CD4-positive, alpha-beta memory T cell (primary cell): ENCODE measurements around the gene NDEL1. TPM values are rescaled to one million over a fixed set of nuclear protein-coding genes. Genes with fewer than 3 reads are reported as not detected.
A peak's percentile ranks its signal among the peaks of the same experiment; 100 is the strongest.

Source experiments
- CTCF ChIA-PET: fragments of 350-600 bp; sonication (Branson Sonifier 250); formaldehyde crosslinking; loops from one replicate; lab custom pipeline; 2021; ENCODE audit warnings: inconsistent platforms; ENCODE audit not compliant: partially characterized antibody; lab: Charles Lee
- POLR2A ChIA-PET: fragments of 350-600 bp; sonication (Branson Sonifier 250); formaldehyde crosslinking; loops from one replicate; lab custom pipeline; 2021; ENCODE audit not compliant: partially characterized antibody; lab: Charles Lee
- DNase-seq, 5 donors: peaks; one replicate each; pipeline versions ENCODE4 v3.0.0 to v3.0.0-alpha.2; 2020 to 2022; ENCODE audit warnings: mixed read lengths in 1 of 5
- H3K27ac ChIP-seq: one replicate; pipeline ENCODE4 v1.7.0; 2013; ENCODE audit warnings: low read depth, low read length
- H3K27me3 ChIP-seq: 2 replicates; pipeline ENCODE4 v1.7.0; 2013; ENCODE audit warnings: mild to moderate bottlenecking, low read length, moderate library complexity; ENCODE audit not compliant: insufficient read depth
- H3K36me3 ChIP-seq: 2 replicates; pipeline ENCODE4 v1.7.0; 2013; ENCODE audit warnings: mild to moderate bottlenecking, low read length, moderate library complexity; ENCODE audit not compliant: insufficient read depth
- H3K4me1 ChIP-seq: 2 replicates; pipeline ENCODE4 v1.7.0; 2013; ENCODE audit warnings: mild to moderate bottlenecking, low read length, moderate library complexity; ENCODE audit not compliant: insufficient read depth
- H3K4me3 ChIP-seq, 2 donors: one replicate each; pipeline ENCODE4 v1.7.0; 2013; ENCODE audit warnings: low read length in 2 of 2, mild to moderate bottlenecking in 1 of 2
- H3K9me3 ChIP-seq, 2 donors: one replicate each; pipeline ENCODE4 v1.7.0; 2013; ENCODE audit warnings: low read length in 2 of 2, control low read depth in 1 of 2; ENCODE audit not compliant: control insufficient read depth in 1 of 2
- H3K27ac Mint-ChIP-seq, 7 donors: one replicate each; pipeline ENCODE4 v1.8.0; 2020 to 2021; ENCODE audit warnings: mixed read lengths in 7 of 7, mild to moderate bottlenecking in 6 of 7, inconsistent platforms in 3 of 7, moderate library complexity in 3 of 7
- H3K27me3 Mint-ChIP-seq, 2 donors: one replicate each; pipeline ENCODE4 v1.8.0; 2020 to 2021; ENCODE audit warnings: mixed read lengths in 2 of 2
- H3K36me3 Mint-ChIP-seq, 2 donors: one replicate each; pipeline ENCODE4 v1.8.0; 2020 to 2021; ENCODE audit warnings: mixed read lengths in 2 of 2, inconsistent platforms in 1 of 2, mild to moderate bottlenecking in 1 of 2
- H3K4me1 Mint-ChIP-seq, 4 donors: one replicate each; pipeline ENCODE4 v1.8.0; 2020 to 2021; ENCODE audit warnings: mixed read lengths in 4 of 4, mild to moderate bottlenecking in 1 of 4
- H3K4me3 Mint-ChIP-seq, 8 donors: one replicate each; pipeline ENCODE4 v1.8.0; 2020 to 2021; ENCODE audit warnings: mixed read lengths in 8 of 8, mild to moderate bottlenecking in 7 of 8, moderate library complexity in 6 of 8, inconsistent platforms in 3 of 8
- H3K9me3 Mint-ChIP-seq, 8 donors: one replicate each; pipeline ENCODE4 v1.8.0; 2020 to 2021; ENCODE audit warnings: mixed read lengths in 8 of 8, mild to moderate bottlenecking in 5 of 8, inconsistent platforms in 3 of 8, moderate library complexity in 1 of 8
- intact Hi-C: fragments of 100-400 bp; cut with micrococcal nuclease; formaldehyde crosslinking; loops from one replicate; pipeline ENCODE4 v1.15.1; 2023
- polyA plus RNA-seq, 2 donors: library from polyadenylated mRNA; unstranded; fragments of 300-500 nt; fragmentation: Illumina TruSeq; gene quantifications; one replicate each; pipeline ENCODE4 v1.2.3, GENCODE V29; 2021
- total RNA-seq, 2 experiments: library from RNA; stranded (reverse); gene quantifications; one replicate each; pipeline ENCODE4 v1.2.3, GENCODE V29; 2021

NDEL1 gene
- total and polyA plus RNA-seq, 4 experiments from 2014 or later: 52.9 to 120 (median 90.9) TPM

DNA sequence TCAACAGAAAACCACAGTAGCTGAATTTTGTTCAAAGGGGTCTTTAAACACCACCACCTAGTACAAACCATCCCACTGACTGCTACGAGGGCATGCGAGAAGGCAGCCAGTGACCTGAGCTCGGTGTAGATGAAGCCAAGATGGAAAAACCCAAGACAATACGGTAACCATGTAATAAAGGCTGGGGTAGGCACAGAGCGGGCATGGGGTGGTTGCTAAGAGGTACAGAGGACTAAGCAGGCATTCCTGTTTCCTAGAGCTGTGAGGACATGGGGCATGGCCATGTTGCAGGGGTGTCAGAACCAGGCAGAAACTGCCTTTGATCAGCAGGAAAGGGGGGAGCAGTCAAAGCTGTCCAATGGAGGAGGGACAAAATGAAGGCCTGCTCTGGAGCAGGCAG is 52.1 kb downstream of the NDEL1 start:
- peak overlapping the region in 2 of 7 donors; percentile 48 to 72 for H3K27ac Mint-ChIP-seq
- intact Hi-C loops: no loop called here
- H3K4me3 Mint-ChIP-seq: peak overlapping the region in 1 of 8 donors; percentile 41
- Histone ChIP-seq H3K4me1 (no peaks in the 10 kb centered on the region), H3K27ac (no peak overlapping the region), H3K36me3 (no peaks in the 10 kb centered on the region), H3K27me3 (no peaks in the 10 kb centered on the region), H3K4me3 (no peak overlapping the region), H3K9me3 (no peaks in the 10 kb centered on the region)
- peaks cover 24 to 43% of the 10 kb centered on the region in 2 donors for H3K36me3 Mint-ChIP-seq
- CTCF ChIA-PET: interaction anchor here (0.5 to 1.4 kb wide), 2 partner anchors 11 to 681 kb away, joined by 3 read pairs; no protein-coding TSS in a partner anchor
- DNase-seq: no peak
- no peaks in the 10 kb centered on the region for H3K4me1 Mint-ChIP-seq
- POLR2A ChIA-PET: interaction anchor here (1.2 kb wide), 1 partner anchor 11 kb away, joined by 3 read pairs; no protein-coding TSS in a partner anchor
- no peaks in the 10 kb centered on the region for H3K27me3 Mint-ChIP-seq
- H3K9me3 Mint-ChIP-seq: peaks cover 3 to 21% (median 16%) of the 10 kb centered on the region in 8 donors

DNA sequence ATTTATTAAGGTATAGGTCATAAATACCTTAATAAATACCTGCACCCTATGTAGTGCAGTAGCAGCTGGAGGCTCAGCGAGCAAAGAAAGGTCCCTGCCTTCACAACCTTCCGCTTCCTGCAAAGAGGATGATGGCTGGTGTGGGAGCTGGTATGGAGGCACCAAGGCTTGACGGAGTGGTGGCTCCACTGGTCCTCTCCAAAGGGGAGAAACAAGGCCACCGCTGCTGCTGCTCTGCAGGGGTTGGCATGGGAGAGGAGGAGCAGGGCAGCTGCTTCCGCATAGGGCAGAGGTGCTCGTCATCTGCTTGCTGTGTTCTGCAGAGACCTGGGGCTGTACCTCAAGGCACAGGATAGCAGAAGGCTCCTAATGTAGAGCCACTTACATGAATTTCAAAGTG is 52.8 kb downstream of the NDEL1 start:
- ChIA-PET POLR2A (no interaction called here), CTCF (no interaction called here)
- Histone ChIP-seq H3K27me3 (no peaks in the 10 kb centered on the region), H3K36me3 (no peaks in the 10 kb centered on the region), H3K9me3 (no peaks in the 10 kb centered on the region), H3K4me3 (no peak overlapping the region), H3K27ac (no peak overlapping the region), H3K4me1 (no peaks in the 10 kb centered on the region)
- Mint-ChIP-seq H3K4me1 (no peaks in the 10 kb centered on the region), H3K27ac (peak overlapping the region in 3 of 7 donors; percentile 35 to 47 (median 35)), H3K9me3 (peaks cover 3 to 20% (median 10%) of the 10 kb centered on the region in 8 donors), H3K36me3 (peaks cover 20 to 36% of the 10 kb centered on the region in 2 donors), H3K4me3 (no peak overlapping the region), H3K27me3 (no peaks in the 10 kb centered on the region)
- intact Hi-C loops: no loop called here
- no peak for DNase-seq

DNA sequence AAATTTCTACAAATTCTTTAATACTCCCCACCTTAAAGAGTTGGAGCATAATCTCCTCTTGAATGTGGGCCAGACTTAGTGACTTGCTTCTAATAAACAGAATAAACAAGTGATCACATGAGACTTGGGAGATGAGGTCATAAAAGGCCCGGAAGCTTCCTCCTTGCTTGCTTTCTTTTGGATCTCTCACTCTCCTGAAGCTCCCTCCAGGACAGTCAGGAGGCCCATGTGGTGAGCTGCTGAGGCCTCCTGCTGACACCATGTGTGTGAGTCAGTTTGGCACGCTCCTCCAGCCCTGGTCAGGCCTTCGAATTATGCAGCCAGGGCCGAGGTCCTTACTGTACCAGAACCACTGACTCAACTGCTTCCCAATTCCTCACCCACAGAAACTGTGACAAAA is 53.2 kb downstream of the NDEL1 start:
- ChIA-PET POLR2A (no interaction called here), CTCF (no interaction called here)
- no peak for DNase-seq
- H3K9me3 Mint-ChIP-seq: peaks cover 3 to 16% (median 8%) of the 10 kb centered on the region in 8 donors
- Histone ChIP-seq H3K27ac (no peak overlapping the region), H3K27me3 (no peaks in the 10 kb centered on the region), H3K36me3 (no peaks in the 10 kb centered on the region), H3K4me3 (no peak overlapping the region), H3K9me3 (no peaks in the 10 kb centered on the region), H3K4me1 (no peaks in the 10 kb centered on the region)
- no peaks in the 10 kb centered on the region for H3K27me3 Mint-ChIP-seq
- H3K4me1 Mint-ChIP-seq: no peaks in the 10 kb centered on the region
- no peak overlapping the region for H3K4me3 Mint-ChIP-seq
- H3K27ac Mint-ChIP-seq: no peak overlapping the region
- intact Hi-C loops: no loop called here
- H3K36me3 Mint-ChIP-seq: peaks cover 20 to 36% of the 10 kb centered on the region in 2 donors

DNA sequence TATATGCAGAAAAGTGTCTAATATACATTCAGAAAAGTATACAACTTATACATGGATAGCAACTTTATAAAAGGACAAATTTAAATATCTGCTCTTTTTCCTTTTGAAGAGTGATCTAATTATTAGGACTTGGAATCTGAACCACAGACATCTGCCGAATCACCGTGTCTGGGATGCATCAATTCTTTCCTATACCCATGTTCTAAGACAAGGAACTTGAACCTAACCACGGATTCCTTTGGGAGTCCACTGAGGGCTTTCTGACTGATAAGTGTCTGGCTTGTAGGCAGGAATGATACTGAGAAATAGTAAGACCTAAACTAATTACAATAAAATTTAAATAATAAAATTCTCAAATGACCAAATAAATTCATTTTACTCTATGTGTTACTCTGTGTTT is 54.2 kb downstream of the NDEL1 start:
- Mint-ChIP-seq H3K27ac (no peak overlapping the region), H3K27me3 (no peaks in the 10 kb centered on the region), H3K4me3 (peak overlapping the region in 1 of 8 donors; percentile 53), H3K9me3 (peaks cover 1 to 11% (median 4%) of the 10 kb centered on the region in 8 donors), H3K4me1 (no peaks in the 10 kb centered on the region), H3K36me3 (peaks cover 16 to 35% of the 10 kb centered on the region in 2 donors)
- no peaks in the 10 kb centered on the region for H3K36me3 ChIP-seq
- POLR2A ChIA-PET: no interaction called here
- intact Hi-C loops: no loop called here
- no peak for DNase-seq
- H3K27ac ChIP-seq: no peak overlapping the region
- no peaks in the 10 kb centered on the region for H3K27me3 ChIP-seq
- no peak overlapping the region for H3K4me3 ChIP-seq
- CTCF ChIA-PET: no interaction called here
- H3K9me3 ChIP-seq: no peaks in the 10 kb centered on the region
- H3K4me1 ChIP-seq: no peaks in the 10 kb centered on the region

DNA sequence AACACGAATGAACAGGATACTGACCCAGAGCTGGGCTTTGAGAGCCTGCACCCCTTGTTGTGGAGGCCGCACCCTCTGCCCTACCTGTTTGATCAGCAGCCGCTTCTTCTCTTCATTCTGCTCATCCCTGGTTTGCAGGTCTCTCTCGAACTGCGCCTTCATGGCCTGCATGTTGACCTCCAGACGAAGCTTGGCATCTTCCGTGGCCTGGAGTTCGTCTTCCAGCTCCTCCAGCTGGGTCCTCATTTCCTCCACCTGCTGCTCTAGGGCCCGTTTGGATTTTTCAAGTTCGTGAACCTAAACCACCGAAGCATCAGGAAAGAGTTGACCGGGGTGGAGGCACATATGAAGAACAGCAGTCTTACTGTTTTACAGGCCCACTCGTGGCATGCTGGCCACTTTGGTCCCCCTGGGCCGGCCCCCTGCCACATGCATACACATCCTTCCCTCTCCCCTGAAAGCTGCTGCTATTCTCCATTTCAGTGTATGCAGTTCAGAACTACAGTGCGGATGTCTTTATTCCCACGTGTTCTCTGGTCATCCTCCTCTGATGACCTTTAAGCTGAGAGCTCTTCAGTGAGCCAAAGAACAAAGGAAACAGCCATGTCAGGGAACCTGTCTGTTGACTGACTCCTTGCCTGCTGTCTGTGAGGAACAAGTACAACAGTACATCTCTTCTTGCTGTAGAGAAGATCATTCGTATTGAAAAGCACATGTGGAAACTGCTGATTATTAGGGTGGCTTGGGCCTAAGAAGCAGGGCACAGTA is 54.8 kb downstream of the NDEL1 start:
- Histone ChIP-seq H3K36me3 (no peaks in the 10 kb centered on the region), H3K4me3 (no peak overlapping the region), H3K27ac (no peak overlapping the region), H3K4me1 (no peaks in the 10 kb centered on the region), H3K9me3 (no peaks in the 10 kb centered on the region), H3K27me3 (no peaks in the 10 kb centered on the region)
- H3K4me1 Mint-ChIP-seq: no peaks in the 10 kb centered on the region
- intact Hi-C loops: no loop called here
- no peaks in the 10 kb centered on the region for H3K27me3 Mint-ChIP-seq
- DNase-seq: no peak
- ChIA-PET CTCF (no interaction called here), POLR2A (no interaction called here)
- H3K9me3 Mint-ChIP-seq: peaks cover 0 to 11% (median 2%) of the 10 kb centered on the region in 8 donors
- no peak overlapping the region for H3K27ac Mint-ChIP-seq
- H3K4me3 Mint-ChIP-seq: no peak overlapping the region
- peaks cover 14 to 33% of the 10 kb centered on the region in 2 donors for H3K36me3 Mint-ChIP-seq

DNA sequence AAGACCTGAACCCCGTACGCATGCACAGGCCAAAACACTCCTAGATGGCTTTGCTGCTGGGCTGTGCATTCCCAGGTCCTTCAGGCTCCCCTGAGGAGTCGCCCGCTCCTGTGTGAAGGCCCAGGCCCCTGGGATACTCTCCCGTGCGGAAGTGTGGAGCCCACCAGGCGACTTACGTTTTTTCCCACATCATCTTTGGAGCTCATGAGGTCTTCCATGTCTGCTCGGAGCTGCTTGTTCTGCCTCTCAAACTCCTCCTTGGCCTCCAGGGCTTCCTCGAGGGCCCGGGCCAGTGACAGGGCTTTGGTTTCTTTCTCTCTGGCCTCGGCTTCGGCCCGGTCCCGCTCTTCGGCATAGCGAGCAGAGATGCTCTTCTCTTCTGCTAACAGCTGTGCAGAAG is 56.4 kb downstream of the NDEL1 start:
- H3K27me3 ChIP-seq: no peaks in the 10 kb centered on the region
- Mint-ChIP-seq H3K27me3 (no peaks in the 10 kb centered on the region), H3K9me3 (peaks cover 0 to 9% (median 2%) of the 10 kb centered on the region in 8 donors), H3K27ac (peak overlapping the region in 1 of 7 donors; percentile 41), H3K36me3 (peaks cover 14 to 22% of the 10 kb centered on the region in 2 donors), H3K4me3 (no peak overlapping the region), H3K4me1 (no peaks in the 10 kb centered on the region)
- intact Hi-C loops: no loop called here
- no peaks in the 10 kb centered on the region for H3K9me3 ChIP-seq
- no peak overlapping the region for H3K4me3 ChIP-seq
- no peak for DNase-seq
- H3K27ac ChIP-seq: no peak overlapping the region
- H3K4me1 ChIP-seq: no peaks in the 10 kb centered on the region
- ChIA-PET CTCF (no interaction called here), POLR2A (no interaction called here)
- H3K36me3 ChIP-seq: no peaks in the 10 kb centered on the region

DNA sequence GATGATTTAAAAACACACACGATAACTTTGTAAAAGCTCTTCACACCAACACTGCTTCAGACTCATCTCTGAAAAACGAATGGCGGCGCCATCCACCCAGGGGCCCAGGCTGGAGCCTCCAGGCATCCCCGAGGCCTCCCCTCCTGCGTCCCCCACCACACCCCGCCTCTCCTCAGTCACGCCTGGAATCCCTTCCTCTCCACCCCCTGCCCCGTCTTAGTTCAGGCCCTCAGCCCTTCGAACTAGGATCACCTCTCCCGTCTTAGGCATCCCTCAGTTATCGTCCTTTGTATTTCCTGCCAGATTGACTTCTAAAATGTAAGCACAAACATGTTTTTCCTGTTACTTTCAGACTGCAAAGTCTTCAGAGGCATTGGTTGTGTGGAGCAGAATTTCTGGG is 58.3 kb downstream of the NDEL1 start:
- peaks cover 0 to 9% (median 2%) of the 10 kb centered on the region in 8 donors for H3K9me3 Mint-ChIP-seq
- no peak for DNase-seq

More for the DNA sequence above, 58.3 kb downstream of the NDEL1 start:
- Histone ChIP-seq H3K9me3 (no peaks in the 10 kb centered on the region), H3K36me3 (no peaks in the 10 kb centered on the region), H3K4me3 (no peak overlapping the region), H3K27me3 (no peaks in the 10 kb centered on the region), H3K27ac (no peak overlapping the region), H3K4me1 (no peaks in the 10 kb centered on the region)
- POLR2A ChIA-PET: no interaction called here
- Mint-ChIP-seq H3K36me3 (peaks cover 9 to 16% of the 10 kb centered on the region in 2 donors), H3K27ac (peak overlapping the region in 1 of 7 donors; percentile 65), H3K4me3 (no peak overlapping the region), H3K27me3 (no peaks in the 10 kb centered on the region), H3K4me1 (no peaks in the 10 kb centered on the region)
- intact Hi-C loops: no loop called here
- CTCF ChIA-PET: no interaction called here
